Measurements from ENCODE around the gene PKNOX2.

DNA sequence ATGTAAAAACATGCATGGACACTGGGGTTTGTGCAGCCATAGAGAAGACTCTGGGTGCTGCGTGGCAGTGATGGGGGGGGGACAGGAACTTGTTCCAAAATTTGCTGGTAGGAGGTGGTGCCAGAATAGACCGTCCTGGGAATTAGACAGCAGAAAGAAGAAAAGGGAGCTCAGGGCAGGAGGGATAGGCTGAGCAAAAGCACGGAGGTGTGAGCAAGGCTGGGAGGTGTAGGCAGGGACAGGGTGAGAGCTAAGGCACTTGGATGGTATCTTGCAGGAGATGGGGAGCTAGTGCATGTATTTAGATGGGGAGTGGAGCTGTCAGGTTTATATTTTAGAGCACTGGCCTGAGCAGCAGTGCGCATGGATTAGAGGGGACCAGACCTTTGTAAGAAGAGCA is 53.8 kb downstream of the PKNOX2 start:
- no peak for TF ChIP-seq POLR2A (IDR thresholded peaks at IDR 0.05)
- TF ChIP-seq, protein P1, sequence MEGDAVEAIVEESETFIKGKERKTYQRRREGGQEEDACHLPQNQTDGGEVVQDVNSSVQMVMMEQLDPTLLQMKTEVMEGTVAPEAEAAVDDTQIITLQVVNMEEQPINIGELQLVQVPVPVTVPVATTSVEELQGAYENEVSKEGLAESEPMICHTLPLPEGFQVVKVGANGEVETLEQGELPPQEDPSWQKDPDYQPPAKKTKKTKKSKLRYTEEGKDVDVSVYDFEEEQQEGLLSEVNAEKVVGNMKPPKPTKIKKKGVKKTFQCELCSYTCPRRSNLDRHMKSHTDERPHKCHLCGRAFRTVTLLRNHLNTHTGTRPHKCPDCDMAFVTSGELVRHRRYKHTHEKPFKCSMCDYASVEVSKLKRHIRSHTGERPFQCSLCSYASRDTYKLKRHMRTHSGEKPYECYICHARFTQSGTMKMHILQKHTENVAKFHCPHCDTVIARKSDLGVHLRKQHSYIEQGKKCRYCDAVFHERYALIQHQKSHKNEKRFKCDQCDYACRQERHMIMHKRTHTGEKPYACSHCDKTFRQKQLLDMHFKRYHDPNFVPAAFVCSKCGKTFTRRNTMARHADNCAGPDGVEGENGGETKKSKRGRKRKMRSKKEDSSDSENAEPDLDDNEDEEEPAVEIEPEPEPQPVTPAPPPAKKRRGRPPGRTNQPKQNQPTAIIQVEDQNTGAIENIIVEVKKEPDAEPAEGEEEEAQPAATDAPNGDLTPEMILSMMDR (IDR thresholded peaks at IDR 0.05 in 8 of 11, conservative IDR thresholded peaks at IDR 0.05 in 3 of 11) = no peak
